UCSD-AML1 (cell line): ENCODE measurements around the gene WBP2NL.
A peak's percentile ranks its signal among the peaks of the same experiment; 100 is the strongest.
"Not testable (repeated sequence)": the region's sequence is repeated elsewhere in the genome, so short reads cannot be mapped to it uniquely, and the experiment has no call there.

ENCODE experiments used
- DNase-seq: peaks from one replicate; lab custom pipeline; 2025; ENCODE audit not compliant: unreplicated experiment; lab: John Stamatoyannopoulos, UW

WBP2NL gene, protein sequence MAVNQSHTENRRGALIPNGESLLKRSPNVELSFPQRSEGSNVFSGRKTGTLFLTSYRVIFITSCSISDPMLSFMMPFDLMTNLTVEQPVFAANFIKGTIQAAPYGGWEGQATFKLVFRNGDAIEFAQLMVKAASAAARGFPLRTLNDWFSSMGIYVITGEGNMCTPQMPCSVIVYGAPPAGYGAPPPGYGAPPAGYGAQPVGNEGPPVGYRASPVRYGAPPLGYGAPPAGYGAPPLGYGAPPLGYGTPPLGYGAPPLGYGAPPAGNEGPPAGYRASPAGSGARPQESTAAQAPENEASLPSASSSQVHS

DNA sequence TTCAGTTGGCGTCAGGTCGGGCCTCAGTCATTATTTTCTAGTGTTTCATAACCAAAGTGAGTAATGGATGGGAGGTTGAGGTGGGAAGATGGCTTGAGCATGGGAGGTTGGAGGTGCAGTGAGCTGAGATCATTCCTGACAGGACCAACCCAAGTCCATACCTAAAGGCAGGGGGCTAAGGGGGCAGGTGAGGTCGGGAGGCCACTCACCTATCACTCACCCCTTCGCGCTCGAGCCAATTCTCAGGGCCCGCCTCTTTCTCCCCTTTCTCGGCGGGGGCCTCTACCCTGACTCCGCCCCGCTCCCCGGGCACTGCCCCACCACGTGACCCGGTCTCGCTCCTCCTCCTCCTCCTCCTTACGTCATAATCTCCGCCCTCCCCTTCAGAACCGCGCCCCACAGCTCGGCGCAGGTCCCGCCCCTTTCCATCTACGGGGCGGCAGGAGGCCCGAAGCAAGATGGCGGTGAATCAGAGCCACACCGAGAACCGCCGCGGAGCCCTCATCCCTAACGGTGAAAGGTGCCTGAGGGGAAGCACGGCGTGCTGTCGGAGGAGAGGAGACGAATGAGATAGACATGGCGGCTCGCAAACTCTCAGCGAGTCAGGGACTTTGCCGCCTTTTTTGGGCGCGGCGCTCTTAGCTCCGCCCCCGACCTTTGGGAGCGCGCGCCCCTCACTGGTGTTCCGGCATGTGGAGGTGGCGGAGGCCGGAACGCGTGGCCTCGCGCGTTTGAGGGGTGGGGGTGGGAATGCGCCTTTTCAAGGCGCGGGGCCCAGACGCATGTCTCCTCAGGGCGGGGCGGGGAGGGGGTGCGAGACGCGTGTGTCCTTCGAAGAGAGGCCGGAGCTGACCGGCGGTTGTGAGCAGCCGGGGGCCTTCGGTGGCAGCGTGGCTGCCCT lies at the start of gene WBP2NL:
TSS of gene WBP2NL (plus strand) at position 428 of the 901 bp plus-strand sequence. CDS start at position 459, 31 bp downstream.
- no peak for DNase-seq

DNA sequence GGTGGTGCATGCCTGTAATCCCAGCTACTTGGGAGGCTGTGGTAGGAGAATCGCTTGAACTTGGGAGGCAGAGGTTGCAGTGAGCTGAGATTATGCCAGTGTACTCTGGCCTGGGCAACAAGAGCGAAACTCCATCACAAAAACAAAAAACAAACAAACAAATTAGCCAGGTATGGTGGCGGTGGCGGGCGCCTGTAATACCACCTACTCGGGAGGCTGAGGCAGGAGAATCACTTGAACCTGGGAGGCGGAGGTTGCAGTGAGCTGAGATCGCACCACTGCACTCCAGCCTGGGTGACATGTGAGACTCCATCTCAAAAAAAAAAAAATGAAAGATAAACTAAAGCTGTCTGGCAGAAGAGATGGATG lies 49.7 kb upstream of the WBP2NL start:
- not testable (repeated sequence) for DNase-seq

DNA sequence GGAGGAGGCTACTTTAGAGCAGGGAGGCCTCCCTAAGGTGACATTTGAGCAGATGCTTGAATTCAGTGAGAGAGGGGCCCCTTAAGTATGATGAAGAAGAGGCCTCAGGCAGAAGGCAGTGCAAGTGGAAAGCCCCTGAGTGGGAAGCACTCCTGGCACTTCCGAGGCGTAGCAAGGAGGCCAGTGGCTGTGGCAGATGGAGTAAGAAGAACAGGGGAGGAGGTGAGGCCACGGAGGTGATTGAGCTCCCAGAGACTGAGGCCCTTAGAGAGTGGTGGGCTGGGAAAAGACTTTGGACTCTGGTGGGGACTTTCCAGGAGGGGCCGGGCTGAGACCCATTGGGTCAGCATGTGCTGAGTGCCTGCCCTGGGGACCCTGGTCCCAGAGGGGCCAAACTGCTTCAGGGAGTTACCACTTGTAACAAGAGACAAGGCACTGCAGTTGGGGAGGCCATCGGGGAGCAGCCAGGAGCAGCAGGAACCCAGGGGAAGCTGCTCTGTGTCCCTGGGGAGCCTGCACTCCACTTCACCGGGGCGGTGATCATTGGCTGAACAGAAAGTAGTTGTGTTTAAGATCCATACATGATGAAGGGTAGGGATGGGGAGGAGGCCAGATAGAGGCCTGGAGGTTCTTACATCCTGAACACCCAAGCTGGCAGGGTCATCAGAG lies 49.2 kb upstream of the WBP2NL start:
- no peak for DNase-seq

DNA sequence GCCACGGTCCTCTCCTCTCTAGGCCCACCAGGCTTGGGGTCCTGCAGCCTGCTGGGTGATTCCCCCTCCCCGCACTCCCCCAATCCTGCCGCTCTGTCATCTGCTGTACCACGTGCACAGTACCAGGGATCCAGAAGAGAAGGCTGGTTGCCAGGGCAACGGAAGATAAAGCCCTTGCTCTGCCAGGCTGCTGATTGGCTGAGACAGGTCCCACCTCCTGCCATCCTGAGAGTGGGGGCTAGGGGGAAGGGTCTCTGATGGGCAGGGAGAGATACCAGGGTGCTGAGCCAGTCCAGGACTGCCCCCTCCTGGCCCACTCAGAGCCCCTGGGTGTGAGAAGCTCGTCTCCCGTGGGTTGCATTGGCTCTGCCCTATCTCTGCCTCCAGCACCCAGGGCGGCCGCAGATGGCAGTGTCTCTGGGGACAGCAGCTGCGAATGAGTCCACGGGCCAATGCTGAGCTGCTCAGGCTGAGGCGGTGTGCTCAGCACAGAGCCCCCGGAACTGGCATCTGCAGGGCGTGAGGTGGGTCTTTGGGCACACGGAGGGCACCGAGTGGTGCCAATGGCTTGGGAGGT lies 46.6 kb upstream of the WBP2NL start, which contains the start of gene SMIM45:
TSS of gene SMIM45 (plus strand) at position 253 of the 577 bp plus-strand sequence.
- no peak for DNase-seq

DNA sequence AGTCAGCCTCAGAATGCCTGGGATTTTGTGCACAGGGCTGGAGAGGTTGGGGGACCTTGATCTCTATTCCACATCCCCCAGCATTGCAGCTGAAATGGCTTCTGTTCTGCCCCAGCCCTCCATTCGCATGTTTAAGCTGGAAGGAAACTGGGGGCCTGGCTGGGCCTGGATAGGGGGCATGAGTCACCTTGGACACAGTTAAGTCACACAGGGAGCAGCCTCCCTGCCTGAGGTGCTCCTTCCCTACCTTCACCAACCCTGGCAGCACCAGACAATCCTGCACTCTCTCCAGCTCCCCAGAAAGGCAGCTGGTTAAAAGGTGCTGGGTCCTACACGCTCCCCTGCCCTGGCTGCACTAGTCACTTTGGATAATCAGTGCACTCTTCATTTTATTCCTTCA lies 45.9 kb upstream of the WBP2NL start:
- DNase-seq, result no peak

DNA sequence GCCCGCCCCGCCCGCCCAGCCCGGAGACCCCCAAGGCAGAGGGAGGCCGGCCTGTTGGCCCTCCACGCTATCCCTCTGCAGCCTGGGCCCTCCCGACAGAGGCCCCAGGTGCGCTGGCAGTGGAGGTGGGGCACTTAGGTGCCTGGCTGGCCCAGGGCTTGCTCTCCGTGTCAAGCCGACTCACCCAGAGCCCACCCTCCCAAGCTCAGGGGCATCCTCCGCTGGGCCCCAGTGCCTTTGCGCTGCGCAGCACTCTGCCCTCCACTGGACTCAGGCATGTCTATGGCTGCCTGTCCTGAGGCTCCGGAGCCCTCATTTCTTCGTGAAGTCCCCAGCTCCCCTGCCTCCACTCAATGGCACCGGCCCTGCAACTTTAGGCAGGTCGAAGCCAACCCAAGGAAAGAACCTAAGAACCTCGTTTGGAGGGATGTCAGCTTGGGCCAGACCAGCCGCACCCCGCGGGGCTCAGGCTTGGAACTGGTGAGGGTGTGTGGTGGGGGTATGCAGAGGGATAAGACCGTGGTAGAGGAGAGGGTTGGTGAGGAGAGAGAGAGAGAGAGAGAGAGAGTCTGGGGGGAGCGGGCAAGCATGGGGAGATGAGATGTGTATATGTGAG lies 40.5 kb upstream of the WBP2NL start:
- DNase-seq, result no peak

DNA sequence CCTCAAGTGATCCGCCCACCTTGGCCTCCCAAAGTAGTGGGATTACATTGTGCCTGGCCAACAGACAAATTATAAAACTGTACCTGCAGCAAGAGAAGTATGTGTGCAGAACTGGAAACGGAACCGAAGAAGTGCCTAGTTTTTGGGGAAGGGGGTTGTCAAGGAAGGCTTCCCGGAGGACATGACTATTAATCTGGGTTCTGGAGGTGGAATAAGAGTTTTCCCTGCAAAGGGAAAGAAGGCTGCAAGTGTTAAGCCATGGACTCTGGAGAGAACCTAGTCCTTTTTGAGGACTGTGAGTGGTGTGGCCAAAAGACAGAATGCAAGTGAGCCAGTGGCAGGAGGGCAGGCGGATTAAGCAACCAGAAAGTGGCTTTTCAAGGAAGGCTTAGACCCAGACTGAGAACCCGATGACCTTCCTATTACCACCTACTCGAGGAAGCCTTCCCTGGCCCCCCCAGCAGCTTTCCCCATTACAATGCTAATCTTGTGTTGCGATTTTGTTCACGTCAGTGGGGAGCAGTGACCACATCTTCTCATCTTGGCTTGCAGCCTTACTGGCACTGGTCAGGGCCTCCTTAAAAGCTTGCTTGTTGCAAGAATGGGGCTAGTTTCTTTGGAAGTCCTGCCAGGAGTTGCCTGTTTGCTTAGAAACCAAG lies 35.0 kb upstream of the WBP2NL start:
- no peak for DNase-seq

DNA sequence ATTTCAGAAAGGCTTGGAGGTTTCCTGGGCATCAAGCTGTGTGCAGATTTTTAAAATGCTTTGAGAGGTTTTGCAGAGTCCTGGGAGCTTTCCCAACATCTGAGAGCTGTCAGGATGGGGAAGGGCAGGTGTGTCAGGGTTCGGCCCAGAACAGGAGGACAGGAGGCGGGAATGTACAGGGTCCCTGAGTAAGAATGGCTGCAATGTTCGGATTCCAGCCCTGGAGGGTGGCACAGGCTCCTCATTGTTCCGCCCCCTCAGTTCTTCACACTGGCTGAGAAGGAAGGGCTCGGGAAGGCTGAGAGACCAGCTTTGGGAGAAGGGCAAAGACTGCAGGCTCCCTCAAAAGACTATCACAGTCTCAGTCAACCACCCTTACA lies 34.5 kb upstream of the WBP2NL start:
- no peak for DNase-seq

DNA sequence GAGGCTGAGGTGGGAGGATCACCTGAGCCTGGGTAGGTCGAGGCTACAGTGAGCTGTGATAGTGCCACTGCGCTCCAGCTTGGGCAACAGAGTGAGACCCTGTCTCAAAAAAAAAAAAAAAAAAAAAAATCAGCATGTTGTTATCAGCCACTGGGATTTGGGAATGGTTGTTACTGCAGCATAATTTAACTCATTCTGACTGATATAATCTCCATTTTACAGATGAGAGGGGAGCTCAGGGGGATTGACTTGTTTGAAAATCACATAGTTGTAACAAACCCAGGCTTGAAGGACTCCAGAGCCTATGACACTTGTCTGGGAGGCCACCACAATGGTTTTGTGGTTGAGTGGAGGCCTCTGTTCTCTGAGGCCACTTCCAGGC lies 32.4 kb upstream of the WBP2NL start:
- no peak for DNase-seq

DNA sequence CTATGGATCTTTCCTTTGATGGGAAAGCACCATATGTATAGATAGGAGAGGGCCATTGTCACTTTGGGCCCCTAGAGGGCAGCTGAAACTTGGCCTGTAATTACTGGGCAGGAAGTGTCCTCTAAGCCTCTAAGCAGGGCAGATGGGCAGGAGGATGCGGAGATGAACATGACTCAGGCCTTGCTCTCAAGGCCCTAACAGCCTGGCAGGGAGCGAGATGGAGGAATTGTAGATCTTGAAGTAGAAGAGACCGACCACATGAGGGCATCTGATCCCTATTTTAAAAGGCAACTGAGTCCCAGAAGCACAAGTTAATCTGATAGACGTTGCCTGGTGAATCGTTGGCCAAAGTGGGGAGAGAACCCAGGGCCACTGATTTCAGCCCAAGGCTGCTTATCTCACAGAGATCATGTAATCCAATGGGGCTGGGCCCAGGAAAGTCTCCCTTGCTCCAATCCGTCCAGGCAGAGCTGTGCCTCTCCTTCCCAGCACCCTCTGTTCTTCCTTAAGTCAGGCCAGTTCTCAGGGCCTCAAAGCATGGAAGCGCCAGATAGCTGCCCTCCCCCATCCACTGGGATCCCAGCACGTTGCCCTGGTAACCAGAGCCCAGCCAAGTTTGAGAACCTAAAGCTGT lies 31.9 kb upstream of the WBP2NL start:
- DNase-seq, result peak; percentile 67

DNA sequence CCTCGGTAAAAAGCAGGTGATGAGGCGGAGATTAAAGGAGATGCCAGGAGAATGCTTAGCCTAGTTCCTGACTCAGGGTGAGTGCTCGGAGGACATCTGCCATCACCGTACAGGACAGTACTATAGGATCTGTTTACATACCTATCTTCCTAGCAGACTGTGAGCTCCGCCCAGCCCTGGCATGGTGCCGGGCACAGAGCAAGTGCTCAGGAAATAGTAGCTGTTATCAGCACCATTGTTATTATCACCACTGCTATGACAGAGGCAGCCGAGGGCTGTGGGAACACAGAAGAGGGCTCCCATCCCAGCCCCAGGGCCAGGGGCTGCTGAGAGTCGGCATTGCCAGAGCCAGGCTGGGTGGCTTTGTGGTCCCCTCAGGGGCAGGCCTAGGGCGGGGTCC lies 30.0 kb upstream of the WBP2NL start:
- DNase-seq, result no peak

DNA sequence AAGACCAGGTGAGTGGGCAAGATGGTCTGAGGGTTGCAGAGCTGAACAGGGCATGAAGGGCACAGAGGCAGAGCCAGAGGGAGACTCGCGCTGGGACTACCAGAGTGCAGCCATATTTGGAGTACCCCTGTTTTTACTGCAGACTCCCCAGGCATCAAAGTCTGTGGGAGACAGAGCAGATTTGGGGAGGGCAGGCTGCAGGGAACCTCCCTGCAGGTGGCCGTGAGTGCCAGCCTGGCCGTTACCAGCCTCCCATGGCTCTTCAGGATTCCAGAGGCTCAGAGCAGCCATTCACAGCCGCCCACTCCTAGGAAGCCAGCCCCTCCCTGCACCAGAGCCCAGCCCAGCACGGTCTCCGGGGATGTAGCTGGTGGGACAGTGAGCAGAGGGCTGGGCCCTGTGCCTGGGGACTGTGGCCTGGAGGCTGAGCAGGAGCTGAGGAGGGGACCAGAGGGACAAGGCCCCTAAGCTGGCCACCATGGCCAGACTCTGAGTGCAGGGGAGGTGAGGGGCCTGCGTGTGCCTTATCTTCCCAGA lies 29.4 kb upstream of the WBP2NL start, which contains the start of gene SEPTIN3:
TSS of gene SEPTIN3 (plus strand) at position 334 of the 537 bp plus-strand sequence. CDS start 2,050 bp downstream, outside the sequence.
- no peak for DNase-seq

DNA sequence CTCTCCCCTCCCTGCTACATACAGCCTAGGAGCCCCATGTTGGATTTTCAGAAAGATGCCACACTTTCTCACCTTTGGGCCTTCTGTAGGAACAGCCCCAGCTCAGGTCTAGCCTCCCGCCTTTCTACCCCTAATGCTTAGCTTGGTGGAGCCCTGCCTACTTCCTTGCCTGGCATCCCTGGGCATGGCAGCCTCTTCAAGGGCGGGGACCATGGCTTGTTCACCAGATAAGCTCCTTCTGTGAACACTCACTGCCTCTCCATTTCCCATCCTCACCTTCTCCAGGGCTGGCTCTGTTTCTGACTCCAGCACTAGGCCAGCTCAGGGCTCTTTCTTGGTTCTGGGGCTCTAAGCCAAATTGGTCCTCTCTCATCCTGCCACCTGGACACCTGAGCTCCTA lies 28.0 kb upstream of the WBP2NL start:
- no peak for DNase-seq

DNA sequence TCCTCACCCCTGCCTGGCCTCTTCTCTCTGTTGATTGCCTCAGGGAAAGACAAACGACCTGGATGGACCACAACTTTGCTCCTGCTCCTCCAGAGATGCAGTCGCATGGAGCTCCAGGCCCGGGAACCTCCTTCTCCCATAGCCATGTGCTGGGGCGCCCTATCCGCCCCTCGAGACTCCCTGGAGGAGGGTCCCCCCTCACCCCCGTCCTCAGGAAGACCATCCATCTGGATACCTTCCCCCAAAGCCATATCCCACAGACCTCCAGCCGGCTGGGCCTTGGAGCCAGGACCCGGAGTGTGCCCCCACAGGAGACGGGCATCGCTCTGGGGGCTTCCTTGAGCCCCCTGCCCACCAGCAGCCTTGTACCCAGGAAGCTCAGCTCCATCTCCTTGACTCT lies 27.2 kb upstream of the WBP2NL start:
- DNase-seq, result no peak

DNA sequence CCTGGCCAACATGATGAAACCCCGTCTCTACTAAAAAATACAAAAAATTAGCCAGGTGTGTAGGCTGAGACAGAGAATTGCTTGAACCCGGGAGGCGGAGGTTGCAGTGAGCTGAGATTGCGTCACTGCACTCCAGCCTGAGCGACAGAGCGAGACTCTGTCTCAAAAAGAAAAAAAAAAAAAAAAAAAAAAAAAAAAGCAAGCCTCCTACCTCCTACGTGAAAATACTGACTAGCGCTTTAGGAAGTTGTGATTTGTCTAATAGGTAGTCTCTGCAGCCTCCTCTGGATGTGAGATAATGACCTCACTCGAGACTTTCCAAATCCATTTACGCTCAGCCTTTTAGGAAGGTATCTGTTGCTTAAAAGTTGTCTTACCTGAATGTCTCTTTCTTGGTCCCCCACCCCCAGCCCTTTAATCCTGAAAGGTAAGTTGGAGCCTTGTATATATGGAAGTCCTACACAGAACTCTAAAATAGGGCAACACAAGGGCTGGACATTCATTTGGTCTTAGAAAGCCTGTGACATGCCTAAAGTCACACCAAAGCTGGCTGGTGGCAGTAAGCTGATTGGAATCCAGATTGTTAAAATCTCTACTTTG lies 23.8 kb upstream of the WBP2NL start:
- no peak for DNase-seq

DNA sequence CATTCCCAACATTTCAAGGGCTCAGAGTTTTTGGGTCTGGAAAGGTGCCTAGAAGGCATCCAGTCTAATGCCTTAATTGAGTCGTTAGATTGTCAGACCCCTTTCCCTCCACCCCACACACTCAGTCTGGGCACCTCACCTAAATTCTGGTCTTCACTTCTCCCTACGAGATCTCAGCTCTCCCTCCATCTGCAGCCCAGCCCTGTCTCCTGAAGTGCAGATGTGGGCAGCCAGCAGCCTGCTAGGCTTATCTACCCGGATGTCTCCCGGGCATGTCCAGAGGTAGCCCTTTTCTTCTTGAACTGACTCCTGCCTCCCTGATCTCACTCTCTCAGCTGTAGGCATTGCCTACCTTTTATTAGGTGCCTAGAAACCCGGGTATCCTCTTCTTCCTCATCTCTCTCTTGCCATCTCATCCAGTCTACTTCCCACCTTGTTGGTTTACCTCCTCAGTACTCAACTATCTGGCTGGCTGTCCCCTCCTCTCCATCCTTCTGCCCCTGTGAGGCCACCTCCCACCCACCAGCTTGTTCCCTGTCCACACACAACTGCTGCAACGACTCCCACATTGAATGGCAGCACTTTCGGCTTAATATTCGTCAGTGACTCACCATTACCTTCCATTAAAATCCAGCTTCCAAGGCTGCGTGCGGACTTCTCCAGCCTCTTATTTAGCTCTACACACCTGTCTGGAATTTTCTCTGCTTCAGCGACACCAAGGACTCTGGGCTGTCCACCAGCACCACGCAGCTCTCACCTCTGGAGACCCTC lies 23.1 kb upstream of the WBP2NL start:
- no peak for DNase-seq

DNA sequence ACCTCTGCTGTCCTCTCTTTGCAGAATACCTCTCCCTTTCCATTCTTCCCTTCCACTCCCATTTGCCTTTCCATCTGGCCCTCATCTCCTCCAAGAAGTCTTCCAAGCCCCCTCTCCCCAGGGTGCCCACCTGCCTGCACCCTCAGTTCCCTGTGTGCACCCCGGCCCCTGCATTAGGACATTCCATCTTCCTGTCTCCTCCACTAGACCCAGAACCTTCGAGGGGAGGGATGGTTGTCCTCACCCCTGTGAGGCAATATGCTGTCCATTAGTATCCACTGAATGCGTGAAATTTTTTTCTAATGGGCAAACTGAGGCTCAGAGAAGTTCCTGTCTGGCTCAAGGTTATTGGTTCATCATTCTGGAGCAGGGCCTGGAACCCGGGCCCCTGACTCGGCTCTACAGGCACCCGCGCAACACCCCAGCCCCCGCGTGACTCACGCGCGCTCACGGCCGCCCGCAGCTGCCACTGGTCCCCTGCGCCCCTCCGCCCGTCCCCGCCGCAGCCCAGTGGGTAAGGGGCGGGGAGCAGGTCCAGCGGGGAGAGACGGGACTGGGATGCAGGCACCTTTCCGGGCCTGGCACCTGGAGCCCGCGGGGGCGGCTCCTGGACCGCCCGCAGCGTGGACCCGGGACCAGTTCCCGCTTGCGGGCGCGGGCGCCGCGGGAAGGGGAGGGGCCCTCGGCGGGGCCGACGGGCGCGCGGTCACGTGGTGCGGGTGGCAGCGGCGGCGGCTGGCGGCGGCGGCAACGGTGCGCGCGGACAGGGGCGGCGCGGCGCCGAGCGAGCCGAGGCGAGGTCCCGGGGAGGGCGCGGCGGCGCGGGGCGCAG lies 22.3 kb upstream of the WBP2NL start:
- no peak for DNase-seq
